K562 (cell line): ENCODE data around the gene INSR. TPM values are rescaled to one million over a fixed set of nuclear protein-coding genes. Genes with fewer than 3 reads are reported as not detected.
A peak's percentile ranks its signal among the peaks of the same experiment; 100 is the strongest.

Source experiments
- CHD4 ChIP-seq: fragments of 200-600 bp; sonication (generic); IDR thresholded peaks from 3 replicates; pipeline ENCODE4 v1.6.1; 2012; ENCODE audit warnings: low read depth, mild to moderate bottlenecking, mixed read lengths, low read length, inconsistent platforms; ENCODE audit not compliant: insufficient read depth, insufficient replicate concordance, poor library complexity, severe bottlenecking
- CXXC5 ChIP-seq: fragments of 250-450 bp; sonication (Bioruptor Pico); IDR thresholded peaks from 2 replicates; pipeline ENCODE4 v1.8.0; 2022; ENCODE audit warnings: inconsistent platforms, mild to moderate bottlenecking, moderate library complexity
- DPF2 ChIP-seq: fragments of 450-650 bp; IDR thresholded peaks from 2 replicates; pipeline ENCODE4 v1.6.1; 2016
- ETV1 ChIP-seq: fragments of 450-650 bp; conservative IDR thresholded peaks from 2 replicates; pipeline ENCODE4 v1.6.1; 2016; ENCODE audit warnings: missing genetic modification characterization, control low read depth, low read depth, missing compliant biosample characterization
- EWSR1 ChIP-seq: fragments of 450-650 bp; IDR thresholded peaks from 2 replicates; pipeline ENCODE4 v1.6.1; 2018; ENCODE audit warnings: borderline replicate concordance, mild to moderate bottlenecking, low read depth, moderate library complexity; ENCODE audit not compliant: partially characterized antibody
- LARP7 ChIP-seq: fragments of 450-650 bp; IDR thresholded peaks from 2 replicates; pipeline ENCODE4 v1.6.1; 2016
- MEIS2 ChIP-seq: fragments of 450-650 bp; IDR thresholded peaks from 2 replicates; pipeline ENCODE4 v1.6.1; 2014; ENCODE audit warnings: mild to moderate bottlenecking; ENCODE audit not compliant: partially characterized antibody
- RB1 ChIP-seq: fragments of 450-650 bp; IDR thresholded peaks from 2 replicates; pipeline ENCODE4 v1.6.1; 2017; ENCODE audit warnings: low read depth, mild to moderate bottlenecking
- SNRNP70 ChIP-seq: fragments of 200-400 bp; formaldehyde crosslinking; optimal IDR thresholded peaks from 2 replicates; pipeline ENCODE3; 2017; ENCODE audit warnings: low read depth, low read length
- ZNF124 ChIP-seq: sonication (generic); formaldehyde crosslinking; IDR thresholded peaks from 2 replicates; pipeline ENCODE4 v1.8.1; 2022; ENCODE audit warnings: missing genetic modification reagents
- polyA plus RNA-seq, 8 experiments: library from polyadenylated mRNA; depleted of rRNA in 4 of 8; stranded (reverse) in 5 of 8; unstranded in 3 of 8; fragments of >200 nt; fragmentation: Nextera tagmentation in 2 of 8; fragmentation: Illumina TruSeq in 1 of 8; extraction: Ambion mirVana in 2 of 8; extraction: Trizol in 1 of 8; gene quantifications; 2 replicates each; pipeline versions ENCODE4 v1.2.1 to v1.2.3, GENCODE V29; 2011 to 2014; ENCODE audit warnings: inconsistent platforms in 1 of 8, missing spikeins in 1 of 8
- total RNA-seq, 7 experiments: library from RNA; depleted of rRNA in 6 of 7; stranded (reverse); fragments of >200 nt in 6 of 7; fragmentation: Illumina TruSeq in 2 of 7; extraction: Trizol in 2 of 7; gene quantifications; 2 replicates each; pipeline versions ENCODE4 v1.2.1 to v1.2.3, GENCODE V29; 2011 to 2021; ENCODE audit warnings: low replicate concordance in 1 of 7
- TF ChIP-seq, protein P1 (sequence below), 2 experiments: fragments of 450-650 bp in 1 of 2; sonication (generic) in 1 of 2; formaldehyde crosslinking in 1 of 2; IDR thresholded peaks in 1 of 2; conservative IDR thresholded peaks in 1 of 2; 2 replicates each; pipeline versions ENCODE4 v1.6.1 to v1.8.1; 2016 to 2023; ENCODE audit warnings: mild to moderate bottlenecking in 2 of 2, moderate library complexity in 2 of 2, inconsistent platforms in 1 of 2, missing genetic modification reagents in 1 of 2
- TF ChIP-seq, protein P2 (sequence below): IDR thresholded peaks from 2 replicates; pipeline ENCODE4 v1.6.1; 2011; ENCODE audit not compliant: insufficient read length; ENCODE audit errors: extremely low read depth
- TF ChIP-seq, protein P3 (sequence below): fragments of 450-650 bp; IDR thresholded peaks from 2 replicates; pipeline ENCODE4 v1.6.1; 2016

The INSR gene
- total and polyA plus RNA-seq, 9 of the 15 experiments (the other 6 are each of a cell fraction or from before 2014, with no cell fraction given) = 0.04 to 0.88 (median 0.41) TPM

DNA sequence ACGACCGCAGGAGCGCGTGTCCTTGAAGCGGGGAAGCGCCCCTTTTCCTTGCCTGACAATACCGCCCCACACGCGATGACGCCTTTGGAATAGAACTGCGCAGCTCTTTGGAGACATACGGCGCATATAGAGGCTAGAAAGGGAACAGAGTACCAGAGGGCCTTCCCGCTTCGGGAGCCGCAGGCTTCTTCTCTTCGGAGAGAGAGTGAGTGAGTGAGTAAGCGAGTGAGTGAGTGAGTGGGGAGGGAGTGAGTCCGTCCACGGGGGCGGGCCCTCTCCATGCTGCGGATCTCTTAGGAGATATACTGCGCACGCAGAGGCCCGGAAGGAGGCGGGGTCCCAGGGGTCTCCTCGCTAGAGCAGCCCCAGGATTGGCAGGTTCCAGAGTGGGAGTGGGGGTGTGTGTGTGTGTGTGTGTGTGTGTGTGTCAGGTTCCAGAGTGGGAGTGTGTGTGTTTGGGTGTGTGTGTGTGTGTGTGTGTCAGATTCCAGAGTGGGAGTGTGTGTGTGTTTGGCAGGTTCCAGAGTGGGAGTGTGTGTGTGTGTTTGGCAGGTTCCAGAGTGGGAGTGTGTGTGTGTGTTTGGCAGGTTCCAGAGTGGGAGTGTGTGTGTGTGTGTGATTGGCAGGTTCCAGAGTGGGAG lies 97.0 kb downstream of the INSR start (continued):
- TF ChIP-seq EWSR1 (no peak), CXXC5 (CRISPR knock-in tag) (peak; percentile 74), LARP7 (no peak), RB1 (peak; percentile 59; the same call in 1 of the 2 replicates), ETV1 (tag) (0 out of 2 replicates have a peak, but pooled peaks have one; percentile 17), CHD4 (peak; percentile 51), MEIS2 (peak; percentile 29), ZNF124 (CRISPR knock-in tag) (no peak), DPF2 (peak; percentile 40; the same call in 1 of the 2 replicates), SNRNP70 (no peak)
- TF ChIP-seq, protein P1, sequence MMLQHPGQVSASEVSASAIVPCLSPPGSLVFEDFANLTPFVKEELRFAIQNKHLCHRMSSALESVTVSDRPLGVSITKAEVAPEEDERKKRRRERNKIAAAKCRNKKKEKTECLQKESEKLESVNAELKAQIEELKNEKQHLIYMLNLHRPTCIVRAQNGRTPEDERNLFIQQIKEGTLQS (IDR thresholded peaks at IDR 0.05) = peak; percentile 56; the same call in 1 of the 2 replicates
- TF ChIP-seq, protein P1 (CRISPR knock-in tag; conservative IDR thresholded peaks at IDR 0.05) = peak; percentile 61; the same call in 1 of the 2 replicates
- TF ChIP-seq, protein P2, sequence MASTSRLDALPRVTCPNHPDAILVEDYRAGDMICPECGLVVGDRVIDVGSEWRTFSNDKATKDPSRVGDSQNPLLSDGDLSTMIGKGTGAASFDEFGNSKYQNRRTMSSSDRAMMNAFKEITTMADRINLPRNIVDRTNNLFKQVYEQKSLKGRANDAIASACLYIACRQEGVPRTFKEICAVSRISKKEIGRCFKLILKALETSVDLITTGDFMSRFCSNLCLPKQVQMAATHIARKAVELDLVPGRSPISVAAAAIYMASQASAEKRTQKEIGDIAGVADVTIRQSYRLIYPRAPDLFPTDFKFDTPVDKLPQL = no peak
- TF ChIP-seq, protein P3, sequence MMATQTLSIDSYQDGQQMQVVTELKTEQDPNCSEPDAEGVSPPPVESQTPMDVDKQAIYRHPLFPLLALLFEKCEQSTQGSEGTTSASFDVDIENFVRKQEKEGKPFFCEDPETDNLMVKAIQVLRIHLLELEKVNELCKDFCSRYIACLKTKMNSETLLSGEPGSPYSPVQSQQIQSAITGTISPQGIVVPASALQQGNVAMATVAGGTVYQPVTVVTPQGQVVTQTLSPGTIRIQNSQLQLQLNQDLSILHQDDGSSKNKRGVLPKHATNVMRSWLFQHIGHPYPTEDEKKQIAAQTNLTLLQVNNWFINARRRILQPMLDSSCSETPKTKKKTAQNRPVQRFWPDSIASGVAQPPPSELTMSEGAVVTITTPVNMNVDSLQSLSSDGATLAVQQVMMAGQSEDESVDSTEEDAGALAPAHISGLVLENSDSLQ = peak; percentile 50
